Endothelial cell of umbilical vein (primary cell): ENCODE results near the gene AUTS2. TPM values are rescaled to one million over a fixed set of nuclear protein-coding genes. Genes with fewer than 3 reads are reported as not detected.

Experiments
- BruUV-seq: library from RNA; stranded (reverse); fragments of 400-500 nt; replicated peaks from 2 replicates; lab custom pipeline; 2021; lab: Mats Ljungman, UMichigan
- CTCF ChIA-PET: fragments of 300-600, 350-600 bp; sonication (Branson Sonifier 250); formaldehyde crosslinking; loops from one replicate; lab custom pipeline; 2021; ENCODE audit warnings: antibody characterized with exemption, inconsistent platforms; lab: Charles Lee
- POLR2A ChIA-PET: fragments of 300-600, 350-600 bp; sonication (Branson Sonifier 250); formaldehyde crosslinking; loops from one replicate; lab custom pipeline; 2021; ENCODE audit warnings: antibody characterized with exemption, inconsistent platforms; lab: Charles Lee
- DNase-seq: peaks from one replicate; pipeline ENCODE4 v3.0.0-alpha.2; 2011; ENCODE audit warnings: low read depth, low spot score
- FAIRE-seq: peaks from 2 replicates; lab custom pipeline; 2011; peaks lifted over from hg19 to GRCh38; lab: Jason Lieb, UNC
- H2AFZ ChIP-seq: 2 replicates; pipeline ENCODE4 v1.6.0; 2012; ENCODE audit warnings: low read depth, low read length, control low read depth, inconsistent platforms
- H3K27ac ChIP-seq: 2 replicates; pipeline ENCODE4 v1.5.1; 2011; ENCODE audit warnings: low read depth, mild to moderate bottlenecking, control low read depth, low read length, moderate library complexity; ENCODE audit not compliant: insufficient read depth
- H3K27me3 ChIP-seq, 2 experiments: 2 replicates each; pipeline versions ENCODE4 v1.6.0 to v1.6.1; 2011; ENCODE audit warnings: low read length in 2 of 2, mixed read lengths in 1 of 2; ENCODE audit not compliant: control insufficient read depth in 2 of 2, insufficient read depth in 2 of 2
- H3K36me3 ChIP-seq, 2 experiments: 2 replicates in 1 of 2; 3 replicates in 1 of 2; pipeline ENCODE4 v1.5.1; 2011; ENCODE audit warnings: low read length in 2 of 2, mild to moderate bottlenecking in 1 of 2, moderate library complexity in 1 of 2; ENCODE audit not compliant: control insufficient read depth in 2 of 2, insufficient read depth in 2 of 2; ENCODE audit errors: extremely low read depth in 1 of 2
- H3K4me1 ChIP-seq: 3 replicates; pipeline ENCODE4 v1.5.1; 2011; ENCODE audit warnings: mild to moderate bottlenecking, low read length; ENCODE audit not compliant: control insufficient read depth, insufficient read depth; ENCODE audit errors: extremely low read depth
- H3K4me2 ChIP-seq: 2 replicates; pipeline ENCODE4 v1.6.1; 2011; ENCODE audit warnings: low read length, control low read depth, mixed read lengths; ENCODE audit not compliant: insufficient read depth
- H3K4me3 ChIP-seq, 3 experiments: fragments of 200-600 bp in 1 of 3; sonication (generic), shearing (Covaris generic) in 1 of 3; replicated peaks in 1 of 3; 2 replicates each; pipeline ENCODE4 v1.5.1; 2011 to 2016; ENCODE audit warnings: control low read depth in 3 of 3, low read length in 3 of 3, mild to moderate bottlenecking in 2 of 3, inconsistent platforms in 1 of 3, low read depth in 1 of 3, moderate library complexity in 1 of 3; ENCODE audit not compliant: insufficient read depth in 1 of 3
- H3K79me2 ChIP-seq: 2 replicates; pipeline ENCODE4 v1.6.0; 2012; ENCODE audit warnings: low read length, inconsistent platforms; ENCODE audit not compliant: control insufficient read depth, insufficient read depth
- H3K9ac ChIP-seq: replicated peaks from 2 replicates; pipeline ENCODE3; 2011; ENCODE audit warnings: low read length, control low read depth; ENCODE audit not compliant: insufficient read depth; ENCODE audit errors: extremely low read depth
- H3K9me1 ChIP-seq: replicated peaks from 3 replicates; pipeline ENCODE4 v1.6.0; 2011; ENCODE audit warnings: mild to moderate bottlenecking, low read length; ENCODE audit not compliant: control insufficient read depth, insufficient read depth; ENCODE audit errors: extremely low read depth
- H3K9me3 ChIP-seq: replicated peaks from 2 replicates; pipeline ENCODE4 v1.5.1; 2012; ENCODE audit warnings: low read length, inconsistent platforms; ENCODE audit not compliant: control insufficient read depth, insufficient read depth
- H4K20me1 ChIP-seq: replicated peaks from 2 replicates; pipeline ENCODE3; 2011; ENCODE audit warnings: mild to moderate bottlenecking, low read length; ENCODE audit not compliant: control insufficient read depth, insufficient read depth; ENCODE audit errors: extremely low read depth
- CTCF ChIP-seq, 2 donors: IDR thresholded peaks; 1 replicate in 1 of 2; 2 replicates in 1 of 2; pipeline ENCODE4 v1.5.1; 2011; ENCODE audit warnings: low read length in 2 of 2, mild to moderate bottlenecking in 2 of 2, moderate library complexity in 2 of 2, control low read depth in 1 of 2, inconsistent platforms in 1 of 2, low read depth in 1 of 2; ENCODE audit not compliant: insufficient read depth in 1 of 2; ENCODE audit errors: extremely low read depth in 1 of 2
- EZH2 ChIP-seq: IDR thresholded peaks from 2 replicates; pipeline ENCODE4 v1.6.1; 2012; ENCODE audit warnings: borderline replicate concordance, low read depth, mild to moderate bottlenecking, moderate library complexity, low read length, inconsistent platforms; ENCODE audit not compliant: severe bottlenecking
- FOS ChIP-seq: IDR thresholded peaks from 2 replicates; pipeline ENCODE4 v1.6.1; 2011; ENCODE audit warnings: mild to moderate bottlenecking, low read length, moderate library complexity, borderline replicate concordance; ENCODE audit not compliant: insufficient read depth
- GATA2 ChIP-seq: IDR thresholded peaks from 2 replicates; pipeline ENCODE4 v1.7.0; 2011; ENCODE audit warnings: low read depth, mild to moderate bottlenecking, moderate library complexity, mixed read lengths, low read length; ENCODE audit not compliant: insufficient read length, insufficient read depth
- JUN ChIP-seq: IDR thresholded peaks from 2 replicates; pipeline ENCODE4 v1.6.1; 2011; ENCODE audit warnings: borderline replicate concordance, low read depth; ENCODE audit not compliant: insufficient read length, insufficient read depth
- MAX ChIP-seq: IDR thresholded peaks from 2 replicates; pipeline ENCODE4 v1.6.1; 2011; ENCODE audit not compliant: insufficient read depth, insufficient read length
- MYC ChIP-seq: IDR thresholded peaks from one replicate; pipeline ENCODE4 v1.6.1; 2011; ENCODE audit warnings: mild to moderate bottlenecking, low read depth, low read length
- POLR2A ChIP-seq: IDR thresholded peaks from 2 replicates; pipeline ENCODE4 v1.6.1; 2012; ENCODE audit warnings: low read depth, mild to moderate bottlenecking, control low read depth, low read length
- POLR2AphosphoS5 ChIP-seq: IDR thresholded peaks from 2 replicates; pipeline ENCODE4 v1.6.1; 2012; ENCODE audit warnings: low read depth, mild to moderate bottlenecking, control low read depth, low read length, moderate library complexity; ENCODE audit not compliant: insufficient read depth
- dilution Hi-C: fragments of 300-500 bp; cut with MboI; formaldehyde crosslinking; loops from one replicate; pipeline ENCODE4 v1.15.0; 2019; ENCODE audit warnings: low sequenced_read_pairs; ENCODE audit not compliant: extremely low pct_ligation_motif_present
- intact Hi-C: fragments of 100-400 bp; cut with micrococcal nuclease; formaldehyde crosslinking; loops from one replicate; pipeline ENCODE4 v1.10.0; 2022
- polyA plus RNA-seq, 4 experiments: library from polyadenylated mRNA; depleted of rRNA in 3 of 4; stranded (reverse) in 3 of 4; unstranded in 1 of 4; fragments of >200 nt; gene quantifications; 2 replicates each; pipeline versions ENCODE4 v1.2.1 to v1.2.3, GENCODE V29; 2011 to 2012; ENCODE audit warnings: missing spikeins in 1 of 4
- total RNA-seq: library from RNA; stranded (reverse); gene quantifications from 2 replicates; pipeline ENCODE4 v1.2.3, GENCODE V29; 2021

The AUTS2 gene
- total and polyA plus RNA-seq, 2 donors (not counting 3 experiments of a cell fraction or from before 2014, with no cell fraction given), result 0.59 to 8.0 TPM

GRCh38 chr7:70448312-70448906 is 850.1 kb downstream of the AUTS2 start:
- peaks cover 3% of the 10 kb centered on the region for H3K9me3 ChIP-seq
- CTCF ChIA-PET, result no interaction called here

More at GRCh38 chr7:70448312-70448906, 850.1 kb downstream of the AUTS2 start:
- DNase-seq, result no peak
- TF ChIP-seq MAX, result no peak
- no peak for TF ChIP-seq JUN
- TF ChIP-seq MYC, result no peak
- TF ChIP-seq POLR2AphosphoS5, result no peak
- TF ChIP-seq GATA2, result no peak
- no peak for TF ChIP-seq POLR2A
- no peak for TF ChIP-seq CTCF (IDR thresholded peaks at IDR 0.05; ENCODE audit: extremely low read depth in 1 of 2, insufficient read depth in 1 of 2, low read depth in 1 of 2, low read length in 2 of 2)
- TF ChIP-seq FOS, result no peak
- TF ChIP-seq EZH2, result no peak
- POLR2A ChIA-PET, result no interaction called here
- no peak overlapping the region for H3K27ac ChIP-seq
- no peaks in the 10 kb centered on the region for H4K20me1 ChIP-seq
- intact Hi-C loops, result no loop called here
- H3K79me2 ChIP-seq, result no peaks in the 10 kb centered on the region
- H3K4me3 ChIP-seq, result no peak overlapping the region
- H3K9me1 ChIP-seq, result no peaks in the 10 kb centered on the region
- H2AFZ ChIP-seq, result no peak overlapping the region
- no peak for FAIRE-seq
- no peak overlapping the region for H3K4me2 ChIP-seq
- dilution Hi-C loops, result no loop called here
- BruUV-seq, result no TSS peak
- H3K4me1 ChIP-seq, result no peaks in the 10 kb centered on the region
- H3K27me3 ChIP-seq, result no peaks in the 10 kb centered on the region
- H3K36me3 ChIP-seq, result no peaks in the 10 kb centered on the region
- no peak overlapping the region for H3K9ac ChIP-seq
